Erythroblast (primary cell): ENCODE measurements around the gene FOXO6.

Experiments used
- GATA1 ChIP-seq: IDR thresholded peaks from 2 replicates; pipeline ENCODE4 v1.6.1; 2011; ENCODE audit warnings: low read depth, mild to moderate bottlenecking, control low read depth, low read length, moderate library complexity
- POLR2A ChIP-seq: IDR thresholded peaks from 2 replicates; pipeline ENCODE4 v1.6.1; 2011; ENCODE audit warnings: mild to moderate bottlenecking, low read length

DNA sequence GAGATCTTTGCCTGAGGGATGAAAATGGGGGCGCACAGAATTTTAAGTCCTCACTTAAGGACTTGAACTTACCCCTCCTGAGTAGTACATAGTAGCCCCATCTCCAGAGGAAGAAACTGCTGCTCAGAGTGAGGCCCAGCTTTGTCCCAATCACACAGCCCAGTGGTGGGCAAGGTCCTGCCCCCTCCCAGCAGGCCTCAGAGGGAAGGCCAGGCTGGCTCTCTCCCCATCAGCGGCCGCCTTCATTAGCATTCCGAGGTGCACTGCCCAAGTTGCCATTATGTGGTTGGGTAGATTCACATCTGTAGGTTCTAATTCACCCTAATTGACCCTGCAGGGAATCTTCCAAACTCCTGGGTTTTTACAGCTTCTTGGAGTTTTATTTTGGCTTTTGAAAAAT lies 59.1 kb downstream of the FOXO6 start:
- TF ChIP-seq POLR2A (no peak), GATA1 (no peak)
